Measurements from ENCODE around the gene ZNF24.

The ZNF24 gene

DNA sequence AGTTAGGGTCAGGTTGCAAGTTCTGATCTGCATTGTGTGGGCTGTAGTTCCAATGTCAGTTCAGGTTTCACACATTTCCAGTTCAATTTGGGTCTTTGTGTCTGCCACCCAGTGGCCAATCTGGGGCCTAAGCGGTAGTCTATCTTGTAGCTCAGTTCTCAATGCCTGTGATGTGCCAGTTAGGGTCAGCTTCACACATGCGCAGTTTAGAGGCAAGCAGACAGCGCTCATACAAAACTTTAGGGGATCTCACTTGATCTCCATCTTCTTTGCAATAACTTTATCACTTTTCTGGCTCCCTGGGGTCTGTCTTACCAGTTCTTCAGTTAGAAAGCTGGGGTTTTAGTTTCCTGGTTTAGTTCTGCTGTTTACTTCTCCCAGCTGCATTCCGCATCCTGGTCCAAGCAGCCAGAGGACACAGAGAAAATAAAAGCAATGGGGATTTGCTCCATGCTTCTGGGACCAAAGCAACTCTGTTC is 11.0 kb upstream of the ZNF24 start:
- Histone ChIP-seq H3K4me3 (ENCODE audit: low read length) (no peak overlapping the region), H2AFZ (ENCODE audit: low read length) (0 out of 2 replicates have a peak overlapping the region, but pooled peaks have one; percentile 7), H4K20me1 (ENCODE audit: insufficient read depth, low read length) (no peaks in the 10 kb centered on the region), H3K36me3 (replicated peaks; ENCODE audit: insufficient read depth, low read length) (no peaks in the 10 kb centered on the region), H3K9me2 (replicated peaks; ENCODE audit: insufficient read depth, low read length) (no peaks in the 10 kb centered on the region), H3K9me3 (replicated peaks; ENCODE audit: insufficient read depth, low read length) (no peaks in the 10 kb centered on the region), H3K4me1 (ENCODE audit: low read length) (no peaks in the 10 kb centered on the region), H3K27me3 (replicated peaks; ENCODE audit: insufficient read depth, low read length) (no peaks in the 10 kb centered on the region), H3K4me2 (ENCODE audit: low read depth, low read length) (no peak overlapping the region), H3F3A (ENCODE audit: insufficient read depth, low read length) (no peaks in the 10 kb centered on the region), H3K79me2 (ENCODE audit: low read length) (no peaks in the 10 kb centered on the region), H3K27ac (ENCODE audit: low read length) (no peak overlapping the region), H3K9ac (ENCODE audit: low read length) (no peak overlapping the region)
- TF ChIP-seq, protein P1, sequence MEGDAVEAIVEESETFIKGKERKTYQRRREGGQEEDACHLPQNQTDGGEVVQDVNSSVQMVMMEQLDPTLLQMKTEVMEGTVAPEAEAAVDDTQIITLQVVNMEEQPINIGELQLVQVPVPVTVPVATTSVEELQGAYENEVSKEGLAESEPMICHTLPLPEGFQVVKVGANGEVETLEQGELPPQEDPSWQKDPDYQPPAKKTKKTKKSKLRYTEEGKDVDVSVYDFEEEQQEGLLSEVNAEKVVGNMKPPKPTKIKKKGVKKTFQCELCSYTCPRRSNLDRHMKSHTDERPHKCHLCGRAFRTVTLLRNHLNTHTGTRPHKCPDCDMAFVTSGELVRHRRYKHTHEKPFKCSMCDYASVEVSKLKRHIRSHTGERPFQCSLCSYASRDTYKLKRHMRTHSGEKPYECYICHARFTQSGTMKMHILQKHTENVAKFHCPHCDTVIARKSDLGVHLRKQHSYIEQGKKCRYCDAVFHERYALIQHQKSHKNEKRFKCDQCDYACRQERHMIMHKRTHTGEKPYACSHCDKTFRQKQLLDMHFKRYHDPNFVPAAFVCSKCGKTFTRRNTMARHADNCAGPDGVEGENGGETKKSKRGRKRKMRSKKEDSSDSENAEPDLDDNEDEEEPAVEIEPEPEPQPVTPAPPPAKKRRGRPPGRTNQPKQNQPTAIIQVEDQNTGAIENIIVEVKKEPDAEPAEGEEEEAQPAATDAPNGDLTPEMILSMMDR (IDR thresholded peaks at IDR 0.05; ENCODE audit: low read length): peak; percentile 80
- TF ChIP-seq EZH2phosphoT487 (IDR thresholded peaks at IDR 0.05; ENCODE audit: low read length) (no peak), EZH2 (optimal IDR thresholded peaks at IDR 0.05; ENCODE audit: low read depth, low read length) (no peak)
- peak; percentile 81 for DNase-seq

DNA sequence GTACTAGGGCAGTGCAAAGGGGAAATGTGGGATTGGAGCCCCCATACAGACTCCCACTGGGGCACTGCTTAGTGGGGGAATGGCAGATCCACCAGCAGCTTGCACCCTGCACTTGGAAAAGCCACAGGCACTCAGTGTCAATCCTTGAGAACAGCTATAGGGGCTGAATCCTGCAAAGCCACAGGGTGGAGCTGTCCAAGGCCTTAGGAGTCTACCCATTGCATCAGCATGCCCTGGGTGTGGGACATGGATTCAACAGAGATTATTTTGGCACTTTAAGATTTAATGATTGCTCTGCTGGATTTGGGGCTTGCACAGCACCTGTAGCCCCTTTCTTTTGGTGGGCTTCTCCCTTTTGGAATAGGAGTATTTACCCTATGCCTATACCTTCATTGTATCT is 8.6 kb upstream of the ZNF24 start:
- Histone ChIP-seq H3K9ac (ENCODE audit: low read length) (no peak overlapping the region), H3F3A (ENCODE audit: insufficient read depth, low read length) (no peaks in the 10 kb centered on the region), H2AFZ (ENCODE audit: low read length) (no peak overlapping the region), H3K79me2 (ENCODE audit: low read length) (no peaks in the 10 kb centered on the region), H3K27me3 (replicated peaks; ENCODE audit: insufficient read depth, low read length) (no peaks in the 10 kb centered on the region), H3K4me2 (ENCODE audit: low read depth, low read length) (no peak overlapping the region), H3K36me3 (replicated peaks; ENCODE audit: insufficient read depth, low read length) (no peaks in the 10 kb centered on the region), H3K9me3 (replicated peaks; ENCODE audit: insufficient read depth, low read length) (no peaks in the 10 kb centered on the region), H3K4me3 (ENCODE audit: low read length) (no peak overlapping the region), H3K27ac (ENCODE audit: low read length) (no peak overlapping the region), H4K20me1 (ENCODE audit: insufficient read depth, low read length) (no peaks in the 10 kb centered on the region), H3K4me1 (ENCODE audit: low read length) (no peaks in the 10 kb centered on the region), H3K9me2 (replicated peaks; ENCODE audit: insufficient read depth, low read length) (no peaks in the 10 kb centered on the region)
- TF ChIP-seq EZH2 (optimal IDR thresholded peaks at IDR 0.05; ENCODE audit: low read depth, low read length) (no peak), EZH2phosphoT487 (IDR thresholded peaks at IDR 0.05; ENCODE audit: low read length) (no peak)
- TF ChIP-seq, protein P1 (IDR thresholded peaks at IDR 0.05; ENCODE audit: low read length): no peak
- DNase-seq: no peak

DNA sequence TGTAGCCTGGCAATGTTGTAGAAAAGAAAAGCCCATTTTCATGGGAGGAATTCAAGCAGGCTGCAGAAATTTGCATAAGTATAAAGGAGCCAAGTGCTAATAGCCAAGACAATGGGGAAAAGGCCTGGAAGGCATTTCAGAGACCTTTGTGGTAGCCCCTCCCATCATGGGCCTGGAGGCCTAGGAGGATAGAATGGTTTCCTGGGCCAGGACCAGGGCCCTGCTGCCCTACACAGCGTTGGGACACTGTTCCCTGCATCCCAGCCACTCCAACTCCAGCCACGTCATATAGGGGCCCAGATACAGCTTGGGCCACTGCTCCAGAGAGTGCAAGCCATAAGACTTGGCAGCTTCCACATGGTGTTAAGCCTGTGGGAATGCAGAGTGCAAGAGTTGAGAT is 8.1 kb upstream of the ZNF24 start:
- Histone ChIP-seq H4K20me1 (ENCODE audit: insufficient read depth, low read length) (no peaks in the 10 kb centered on the region), H3K27ac (ENCODE audit: low read length) (no peak overlapping the region), H2AFZ (ENCODE audit: low read length) (no peak overlapping the region), H3F3A (ENCODE audit: insufficient read depth, low read length) (no peaks in the 10 kb centered on the region), H3K4me1 (ENCODE audit: low read length) (no peaks in the 10 kb centered on the region), H3K9ac (ENCODE audit: low read length) (no peak overlapping the region), H3K79me2 (ENCODE audit: low read length) (no peaks in the 10 kb centered on the region), H3K4me2 (ENCODE audit: low read depth, low read length) (no peak overlapping the region), H3K4me3 (ENCODE audit: low read length) (no peak overlapping the region), H3K36me3 (replicated peaks; ENCODE audit: insufficient read depth, low read length) (no peaks in the 10 kb centered on the region), H3K9me2 (replicated peaks; ENCODE audit: insufficient read depth, low read length) (no peaks in the 10 kb centered on the region), H3K27me3 (replicated peaks; ENCODE audit: insufficient read depth, low read length) (no peaks in the 10 kb centered on the region), H3K9me3 (replicated peaks; ENCODE audit: insufficient read depth, low read length) (no peaks in the 10 kb centered on the region)
- DNase-seq: no peak
- TF ChIP-seq, protein P1 (IDR thresholded peaks at IDR 0.05; ENCODE audit: low read length): no peak
- TF ChIP-seq EZH2phosphoT487 (IDR thresholded peaks at IDR 0.05; ENCODE audit: low read length) (no peak), EZH2 (optimal IDR thresholded peaks at IDR 0.05; ENCODE audit: low read depth, low read length) (no peak)

Data from MM.1S (cell line).